ENCODE data around the gene EDC3.

EDC3 gene

GRCh38 chr15:74676801-74677200, 19.0 kb downstream of the EDC3 start:
- 0 out of 2 replicates have a peak, but pooled peaks cover 3% of the 10 kb centered on the region for H4K20me1 ChIP-seq (ENCODE audit: insufficient read depth, low read length)
- H3K27ac ChIP-seq (ENCODE audit: low read length), result no peak overlapping the region
- no peaks in the 10 kb centered on the region for H3K27me3 ChIP-seq (ENCODE audit: low read depth, low read length)
- H3K4me3 ChIP-seq (ENCODE audit: low read length), result no peak overlapping the region
- H2AFZ ChIP-seq (ENCODE audit: low read depth, low read length), result no peak overlapping the region
- peaks cover 7% of the 10 kb centered on the region for H3K4me1 ChIP-seq (ENCODE audit: low read length)
- no peak overlapping the region for H3K4me2 ChIP-seq (ENCODE audit: low read length)
- peaks cover 50% of the 10 kb centered on the region for H3K79me2 ChIP-seq (ENCODE audit: low read length)
- TF ChIP-seq CTCF (IDR thresholded peaks at IDR 0.05; ENCODE audit: low read depth, low read length), result no peak
- TF ChIP-seq EZH2phosphoT487 (IDR thresholded peaks at IDR 0.05; ENCODE audit: low read depth), result no peak
- no peak overlapping the region for H3K9ac ChIP-seq (ENCODE audit: low read length)
- peaks cover 24% of the 10 kb centered on the region for H3K36me3 ChIP-seq (replicated peaks; ENCODE audit: low read depth, low read length)
- H3K9me3 ChIP-seq (ENCODE audit: insufficient read depth, low read length), result no peaks in the 10 kb centered on the region

DNA sequence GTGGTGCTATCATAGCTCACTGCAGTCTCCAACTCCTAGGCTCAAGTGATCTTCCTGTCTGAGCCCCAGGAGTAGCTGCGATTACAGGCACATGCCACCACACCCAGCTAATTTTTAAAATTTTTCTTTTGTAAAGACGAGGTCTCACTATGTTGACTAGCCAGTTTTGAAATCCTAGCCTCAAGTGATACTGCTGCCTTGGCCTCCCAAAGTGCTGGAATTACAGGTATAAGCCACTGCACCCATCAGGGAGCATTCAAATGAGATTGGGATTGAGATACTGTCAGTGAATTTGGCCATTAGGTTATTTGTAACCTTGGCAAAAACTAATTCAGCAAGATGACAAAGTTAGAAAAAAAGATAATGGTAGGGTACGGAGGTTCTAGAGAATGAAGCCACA, 21.7 kb downstream of the EDC3 start:
- H2AFZ ChIP-seq (ENCODE audit: low read depth, low read length), result no peak overlapping the region
- H3K9ac ChIP-seq (ENCODE audit: low read length), result no peak overlapping the region
- H3K4me3 ChIP-seq (ENCODE audit: low read length), result no peak overlapping the region
- H3K4me2 ChIP-seq (ENCODE audit: low read length), result no peak overlapping the region
- peaks cover 7% of the 10 kb centered on the region for H3K4me1 ChIP-seq (ENCODE audit: low read length)
- H3K9me3 ChIP-seq (ENCODE audit: insufficient read depth, low read length), result no peaks in the 10 kb centered on the region
- no peaks in the 10 kb centered on the region for H3K27me3 ChIP-seq (ENCODE audit: low read depth, low read length)
- TF ChIP-seq EZH2phosphoT487 (IDR thresholded peaks at IDR 0.05; ENCODE audit: low read depth) (no peak), CTCF (IDR thresholded peaks at IDR 0.05; ENCODE audit: low read depth, low read length) (no peak)
- no peak overlapping the region for H3K27ac ChIP-seq (ENCODE audit: low read length)
- H3K79me2 ChIP-seq (ENCODE audit: low read length), result peaks cover 25% of the 10 kb centered on the region
- 0 out of 2 replicates have a peak, but pooled peaks cover 3% of the 10 kb centered on the region for H4K20me1 ChIP-seq (ENCODE audit: insufficient read depth, low read length)
- peaks cover 31% of the 10 kb centered on the region for H3K36me3 ChIP-seq (replicated peaks; ENCODE audit: low read depth, low read length)

DNA sequence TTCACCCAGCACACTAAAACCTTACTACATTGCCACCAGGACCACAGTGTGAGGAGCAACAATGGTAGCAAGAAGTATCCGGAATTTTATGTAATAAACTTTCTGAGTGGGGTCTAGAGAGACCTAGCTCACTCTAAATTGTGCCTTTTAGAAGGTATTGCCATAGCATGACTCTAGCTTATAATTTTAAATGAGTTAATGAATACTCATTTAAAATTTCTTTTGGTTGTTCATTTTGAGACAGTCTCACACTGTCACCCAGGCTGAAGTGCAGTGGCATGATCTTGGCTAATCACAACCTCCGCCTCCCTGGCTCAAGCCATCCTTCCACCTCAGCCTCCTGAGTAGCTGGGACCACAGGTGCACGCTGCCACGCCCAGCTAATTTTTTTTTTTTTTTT, 26.2 kb downstream of the EDC3 start:
- peaks cover 39% of the 10 kb centered on the region for H3K36me3 ChIP-seq (replicated peaks; ENCODE audit: low read depth, low read length)
- H3K27ac ChIP-seq (ENCODE audit: low read length), result no peak overlapping the region
- H3K9me3 ChIP-seq (ENCODE audit: insufficient read depth, low read length), result no peaks in the 10 kb centered on the region
- H4K20me1 ChIP-seq (ENCODE audit: insufficient read depth, low read length), result 0 out of 2 replicates have a peak, but pooled peaks cover 7% of the 10 kb centered on the region
- H2AFZ ChIP-seq (ENCODE audit: low read depth, low read length), result no peak overlapping the region
- H3K4me3 ChIP-seq (ENCODE audit: low read length), result no peak overlapping the region
- H3K4me2 ChIP-seq (ENCODE audit: low read length), result no peak overlapping the region
- TF ChIP-seq CTCF (IDR thresholded peaks at IDR 0.05; ENCODE audit: low read depth, low read length) (no peak), EZH2phosphoT487 (IDR thresholded peaks at IDR 0.05; ENCODE audit: low read depth) (no peak)
- peaks cover 1% of the 10 kb centered on the region for H3K79me2 ChIP-seq (ENCODE audit: low read length)
- no peak overlapping the region for H3K9ac ChIP-seq (ENCODE audit: low read length)
- H3K27me3 ChIP-seq (ENCODE audit: low read depth, low read length), result no peaks in the 10 kb centered on the region
- no peaks in the 10 kb centered on the region for H3K4me1 ChIP-seq (ENCODE audit: low read length)

- Histone ChIP-seq H3K4me3 (ENCODE audit: low read length) (no peak overlapping the region), H3K27ac (ENCODE audit: low read length) (no peak overlapping the region), H2AFZ (ENCODE audit: low read depth, low read length) (no peak overlapping the region), H3K4me2 (ENCODE audit: low read length) (no peak overlapping the region), H3K4me1 (ENCODE audit: low read length) (no peaks in the 10 kb centered on the region), H4K20me1 (ENCODE audit: insufficient read depth, low read length) (0 out of 2 replicates have a peak, but pooled peaks cover 18% of the 10 kb centered on the region), H3K9me3 (ENCODE audit: insufficient read depth, low read length) (no peaks in the 10 kb centered on the region), H3K27me3 (ENCODE audit: low read depth, low read length) (no peaks in the 10 kb centered on the region), H3K79me2 (ENCODE audit: low read length) (peaks cover 5% of the 10 kb centered on the region; the same call in 1 of the 2 replicates), H3K36me3 (replicated peaks; ENCODE audit: low read depth, low read length) (peaks cover 30% of the 10 kb centered on the region), H3K9ac (ENCODE audit: low read length) (no peak overlapping the region)
- no peak for TF ChIP-seq CTCF (IDR thresholded peaks at IDR 0.05; ENCODE audit: low read depth, low read length)
- TF ChIP-seq EZH2phosphoT487 (IDR thresholded peaks at IDR 0.05; ENCODE audit: low read depth), result no peak
Measured at GRCh38 chr15:74667975-74668374, 27.8 kb downstream of the EDC3 start.

Data from OCI-LY3 (cell line).